Stimulated activated CD8-positive, alpha-beta memory T cell treated with anti-CD3 and anti-CD28 coated beads, Interleukin-2, amount 100 ng/mL, for 48 hours (primary cell): ENCODE measurements around the gene FREM2.

Experiments used
- DNase-seq, 2 donors: peaks; one replicate each; pipeline ENCODE4 v3.0.0-alpha.2; 2020; ENCODE audit warnings: low read depth in 2 of 2

Gene FREM2

DNA sequence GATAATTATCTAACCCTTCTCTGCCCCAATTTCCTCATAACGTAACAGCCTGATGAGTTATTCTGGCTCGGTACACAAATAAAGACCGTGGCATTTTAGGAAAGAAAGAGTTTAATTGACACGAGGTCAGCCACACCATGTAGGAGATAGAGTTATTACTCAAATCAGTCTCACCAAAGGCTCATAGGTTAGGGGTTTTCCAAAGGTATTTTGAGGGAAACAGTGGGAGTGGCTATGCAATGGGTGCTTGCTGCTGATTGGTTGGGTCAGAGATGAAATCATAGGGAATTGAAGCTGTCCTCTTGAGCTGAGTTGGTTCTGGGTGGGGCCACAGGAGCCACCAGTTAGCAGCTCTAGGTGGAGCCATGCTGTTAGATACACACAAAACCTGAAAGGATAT lies 137.5 kb downstream of the FREM2 start:
- DNase-seq: no peak

- DNase-seq: no peak
Measured at GRCh38 chr13:38826182-38826813, 139.4 kb downstream of the FREM2 start.

DNA sequence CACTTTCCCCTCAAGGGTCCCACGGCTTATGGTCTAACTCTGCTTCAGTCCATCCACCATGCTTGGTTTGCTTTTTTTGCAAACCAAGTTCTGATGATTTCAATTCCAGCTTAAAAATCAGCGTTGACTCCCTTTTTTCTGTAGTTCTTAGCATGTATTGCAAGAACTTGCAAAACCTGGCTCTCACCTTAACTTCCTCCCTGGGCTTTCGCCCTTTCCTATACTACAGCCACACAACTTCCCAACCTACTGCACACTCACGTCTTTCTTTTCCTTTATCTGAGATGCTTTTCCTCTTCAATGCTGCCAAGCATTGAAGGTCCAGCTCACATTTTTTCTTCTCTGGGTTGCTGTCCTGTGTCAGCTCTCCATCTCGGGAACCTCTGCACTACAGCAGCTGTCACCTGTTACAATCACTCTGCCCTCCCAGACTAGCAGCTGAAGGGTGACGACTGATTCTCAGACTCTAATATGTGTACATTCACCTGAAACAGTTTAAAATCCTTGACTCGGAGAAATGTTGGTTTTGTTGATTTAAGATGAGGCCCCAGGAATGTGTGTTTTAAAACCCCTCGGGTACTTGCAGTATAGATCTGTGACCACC lies 143.7 kb downstream of the FREM2 start:
- DNase-seq: no peak

GRCh38 chr13:38844581-38844980 lies 157.7 kb downstream of the FREM2 start:
- DNase-seq: no peak

- no peak for DNase-seq
Measured at GRCh38 chr13:38848360-38848759, 161.5 kb downstream of the FREM2 start.

DNA sequence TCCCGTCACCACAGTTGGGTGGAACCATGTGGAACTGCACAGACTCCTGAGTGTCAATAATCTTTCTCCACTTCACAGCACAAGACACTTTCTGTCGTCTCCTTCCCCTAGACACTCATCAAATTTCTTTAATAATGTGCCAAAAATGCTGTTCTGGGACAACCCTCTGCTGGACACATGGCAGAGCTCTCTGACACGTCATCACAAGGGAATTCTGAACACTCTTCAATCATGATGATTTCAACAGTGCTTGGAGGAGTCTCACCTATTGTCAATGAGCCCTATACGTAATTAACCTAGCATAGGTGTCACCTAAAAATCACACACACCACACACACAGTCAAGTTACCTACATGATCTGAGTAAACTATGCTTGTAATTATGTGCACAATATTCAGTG lies 162.4 kb downstream of the FREM2 start:
- no peak for DNase-seq

DNA sequence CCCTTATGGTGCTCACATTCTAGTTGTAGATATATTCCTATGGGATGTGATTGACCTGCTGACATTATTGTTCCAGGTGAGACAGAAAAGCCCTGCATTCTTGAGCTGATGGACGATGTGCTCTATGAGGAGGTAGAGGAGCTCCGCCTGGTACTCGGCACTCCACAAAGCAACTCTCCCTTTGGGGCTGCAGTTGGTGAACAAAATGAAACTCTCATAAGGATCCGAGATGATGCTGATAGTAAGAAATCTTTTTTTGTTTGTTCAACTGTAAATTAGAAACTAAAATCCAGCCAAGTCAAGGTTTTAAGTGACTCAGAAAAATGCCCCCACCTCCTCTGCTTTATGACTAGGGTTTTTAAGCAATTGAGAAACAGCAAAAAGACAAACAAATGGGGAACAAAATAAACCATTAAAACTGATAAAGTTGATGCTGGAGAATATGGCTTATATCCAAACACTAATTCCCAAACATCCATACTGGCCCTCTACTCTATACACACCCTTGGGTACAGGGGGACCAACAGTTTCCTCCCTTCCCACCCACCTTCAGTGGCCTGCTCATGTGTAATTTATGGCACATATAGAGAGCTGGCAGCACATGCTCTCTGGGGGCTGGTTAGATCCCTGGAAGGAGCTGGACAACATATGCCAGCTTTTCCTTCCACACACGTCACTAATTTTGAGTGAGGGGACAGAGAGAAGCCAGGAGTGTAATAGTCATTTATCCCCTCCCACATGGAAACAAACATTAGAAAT lies 164.2 kb downstream of the FREM2 start:
- DNase-seq: no peak

GRCh38 chr13:38854226-38854625 lies 167.3 kb downstream of the FREM2 start:
- DNase-seq: no peak

DNA sequence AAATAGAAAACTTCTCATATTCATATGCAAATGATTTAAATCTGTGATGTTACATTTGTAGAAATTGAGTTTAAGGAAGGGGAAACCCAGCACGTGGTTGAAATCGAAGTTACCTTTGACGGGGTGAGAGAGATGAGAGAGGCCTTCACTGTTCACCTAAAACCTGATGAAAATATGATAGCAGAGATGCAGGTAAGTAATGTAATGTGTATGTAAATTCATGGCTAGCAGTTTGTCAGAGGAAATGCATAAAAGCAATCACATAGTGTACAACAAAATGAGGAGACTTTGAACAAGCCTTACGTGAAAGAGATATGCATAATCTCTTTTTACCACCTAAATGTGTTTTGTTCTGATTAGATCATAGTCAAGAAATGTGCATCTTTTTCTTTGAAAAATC lies 169.2 kb downstream of the FREM2 start:
- DNase-seq: no peak

GRCh38 chr13:38862443-38862842 lies 175.6 kb downstream of the FREM2 start:
- no peak for DNase-seq

DNA sequence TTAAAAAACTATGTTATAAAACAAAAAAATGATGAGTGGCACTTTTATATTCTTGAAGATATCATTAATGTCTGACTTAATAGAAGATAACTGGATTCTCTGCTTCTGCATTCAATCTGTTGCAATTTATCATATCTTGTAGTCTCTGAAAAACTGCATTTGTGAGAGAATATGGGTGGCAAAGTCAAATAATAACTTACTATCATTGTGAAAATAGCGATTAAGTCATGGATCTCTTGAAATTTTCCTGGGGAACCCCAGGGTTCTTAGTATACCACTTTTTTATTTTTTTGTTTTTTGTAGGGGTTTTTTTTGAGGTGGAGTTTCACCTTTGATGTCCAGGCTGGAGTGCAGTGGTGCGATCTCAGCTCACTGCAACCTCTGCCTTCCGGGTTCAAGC lies 176.7 kb downstream of the FREM2 start:
- no peak for DNase-seq

GRCh38 chr13:38866649-38867048 lies 179.8 kb downstream of the FREM2 start:
- no peak for DNase-seq

DNA sequence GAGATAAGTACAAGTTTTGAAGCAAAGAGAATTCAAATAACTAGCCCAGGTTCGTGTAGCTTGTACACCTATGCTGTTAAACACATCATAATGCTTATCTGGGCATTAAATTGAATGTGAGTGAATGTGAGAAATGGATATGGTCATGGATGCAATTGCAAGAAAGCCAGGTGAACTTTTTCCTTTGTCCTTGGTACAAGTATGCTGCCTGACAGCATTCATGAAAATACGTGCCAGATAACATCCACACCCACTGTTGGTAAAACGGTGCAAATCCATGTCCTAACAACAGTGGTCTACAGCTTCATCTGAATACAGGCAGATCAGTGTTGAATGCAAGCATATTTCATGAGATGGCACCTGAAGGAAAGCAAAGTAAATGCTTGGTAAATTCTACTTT lies 181.5 kb downstream of the FREM2 start:
- DNase-seq: no peak

DNA sequence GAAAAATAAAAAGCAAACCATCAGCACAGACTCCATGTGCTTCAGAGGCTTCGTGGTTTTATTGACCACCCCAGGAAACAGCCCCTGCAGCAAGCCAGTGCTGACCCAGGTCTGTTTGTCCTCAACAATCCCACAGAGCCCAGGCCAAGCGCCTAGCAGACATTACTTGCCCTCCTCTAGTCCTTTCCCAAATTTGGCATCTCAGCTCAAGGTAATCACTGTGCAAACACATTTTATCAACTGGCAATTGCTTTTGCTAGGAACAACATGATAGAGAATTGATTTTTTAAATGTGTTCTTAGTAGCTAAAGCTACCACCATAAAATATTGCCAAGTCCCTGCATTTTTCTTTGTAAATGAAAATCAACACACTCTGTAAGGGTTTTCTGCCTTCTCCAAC lies 182.0 kb downstream of the FREM2 start:
- no peak for DNase-seq

DNA sequence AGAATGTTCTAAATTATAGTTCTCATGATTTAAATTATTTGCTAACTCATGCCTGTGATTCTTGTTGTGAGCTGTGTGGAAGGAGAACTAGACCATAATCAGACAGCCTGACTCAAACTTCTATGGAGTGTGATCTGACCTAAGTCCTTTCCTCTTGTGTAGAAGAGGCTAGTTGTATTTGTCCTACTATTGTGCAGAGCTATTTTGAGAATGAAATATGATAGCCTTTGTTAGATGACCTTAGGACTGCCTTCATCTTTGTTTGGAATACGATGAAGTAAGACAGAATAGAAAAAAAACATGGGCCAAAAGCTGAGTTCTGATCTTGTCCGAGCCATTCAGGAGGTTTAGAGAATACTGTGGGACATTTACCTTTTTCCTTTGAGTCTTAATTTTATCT lies 184.4 kb downstream of the FREM2 start:
- no peak for DNase-seq

DNA sequence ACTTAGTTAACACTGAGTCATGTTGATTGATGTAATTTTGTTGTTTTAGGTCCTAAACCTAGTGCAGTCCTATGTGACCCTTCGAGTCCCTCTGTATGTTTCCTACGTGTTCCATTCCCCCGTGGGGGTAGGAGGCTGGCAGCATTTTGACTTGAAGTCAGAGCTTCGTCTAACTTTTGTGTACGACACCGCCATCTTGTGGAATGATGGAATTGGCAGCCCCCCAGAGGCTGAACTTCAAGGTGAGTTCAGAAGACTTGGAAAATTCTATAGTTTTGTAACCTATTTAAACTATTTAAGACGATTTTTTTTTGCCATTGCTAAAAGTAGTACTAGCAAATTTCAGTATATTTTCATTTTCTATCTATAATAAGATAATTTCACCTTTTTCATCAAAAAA lies 185.8 kb downstream of the FREM2 start:
- peak; percentile 4 to 16 for DNase-seq

DNA sequence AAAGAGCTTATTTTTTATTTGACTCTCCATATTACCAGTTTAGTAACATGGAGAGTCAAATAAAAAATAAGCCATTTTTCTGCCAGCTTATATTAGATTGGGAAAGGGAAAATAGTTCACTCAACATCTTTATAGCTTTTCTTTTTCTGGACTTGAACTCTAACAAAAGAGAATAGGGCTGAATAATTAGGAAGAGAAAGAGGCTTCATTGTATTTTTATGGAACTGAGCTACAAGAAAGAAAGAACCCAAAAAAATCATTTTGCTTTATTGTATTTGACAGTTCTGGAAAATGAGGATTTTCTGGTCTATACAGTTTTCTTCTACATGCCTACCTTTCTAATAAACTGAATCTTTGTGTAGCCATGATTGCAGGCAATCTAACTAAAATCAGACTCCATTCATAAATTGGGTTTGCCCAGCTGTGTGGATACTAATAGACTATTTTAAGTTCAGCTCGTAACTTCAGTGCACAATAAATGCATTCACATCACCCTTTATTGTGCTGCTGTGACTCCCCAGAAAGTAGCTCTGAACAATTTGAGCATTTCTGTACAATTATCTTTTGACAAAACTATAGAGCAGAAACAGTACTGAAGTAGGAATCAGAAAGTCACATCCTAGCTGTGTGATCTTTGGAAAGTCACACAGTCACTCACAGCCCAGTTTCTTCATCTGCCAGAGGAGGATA lies 188.5 kb downstream of the FREM2 start:
- DNase-seq: no peak

DNA sequence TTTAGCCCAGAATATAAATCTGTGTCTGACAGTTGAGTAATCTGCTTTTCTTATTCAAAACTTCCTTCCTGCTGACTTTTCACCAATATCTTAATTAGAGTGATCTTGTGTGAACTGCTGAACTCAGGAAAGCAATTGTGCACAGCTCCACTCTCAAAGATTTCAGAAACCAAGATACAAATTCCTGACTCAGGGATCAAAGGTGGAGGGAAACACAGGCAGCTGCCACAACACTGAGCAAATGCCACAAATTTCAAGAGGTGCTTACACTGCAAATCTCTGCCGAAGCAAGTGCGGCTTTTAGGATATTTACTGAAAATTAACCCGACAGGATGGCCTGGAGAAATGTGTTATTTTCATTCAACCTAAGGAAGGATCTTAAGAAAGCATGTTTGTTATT lies 192.4 kb downstream of the FREM2 start:
- DNase-seq: no peak

DNA sequence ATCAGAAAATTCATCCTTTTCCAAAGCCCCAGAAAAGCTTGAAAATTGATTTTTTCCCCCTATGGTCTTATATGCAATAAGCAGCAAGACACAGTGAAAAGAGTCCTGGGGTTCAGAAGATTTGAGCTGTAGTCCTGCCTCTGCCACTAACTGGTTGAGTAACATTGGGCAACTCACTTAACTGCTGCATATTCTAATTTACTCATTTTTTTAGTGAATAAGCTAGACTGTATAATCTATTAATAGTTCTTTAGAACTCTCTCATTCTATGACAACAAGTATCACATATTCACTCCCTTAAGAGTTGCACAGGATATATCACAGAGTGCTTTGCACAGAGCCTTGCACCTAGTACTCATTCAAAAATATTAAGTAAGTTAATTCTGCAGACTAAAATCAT lies 192.9 kb downstream of the FREM2 start:
- DNase-seq: no peak

DNA sequence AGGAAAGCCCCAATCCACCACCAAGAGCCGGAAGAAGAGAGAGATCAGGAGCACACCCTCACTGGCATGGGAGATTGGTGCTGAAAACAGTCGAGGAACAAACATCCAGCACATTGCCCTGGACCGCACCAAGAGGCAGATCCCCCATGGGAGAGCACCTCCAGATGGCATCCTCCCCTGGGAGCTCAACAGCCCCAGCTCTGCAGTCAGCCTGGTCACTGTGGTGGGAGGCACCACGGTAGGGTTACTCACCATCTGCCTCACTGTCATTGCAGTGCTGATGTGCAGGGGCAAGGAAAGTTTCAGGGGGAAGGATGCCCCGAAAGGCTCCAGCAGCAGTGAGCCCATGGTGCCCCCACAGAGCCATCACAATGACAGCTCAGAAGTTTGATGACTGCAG lies 193.5 kb downstream of the FREM2 start:
- no peak for DNase-seq

DNA sequence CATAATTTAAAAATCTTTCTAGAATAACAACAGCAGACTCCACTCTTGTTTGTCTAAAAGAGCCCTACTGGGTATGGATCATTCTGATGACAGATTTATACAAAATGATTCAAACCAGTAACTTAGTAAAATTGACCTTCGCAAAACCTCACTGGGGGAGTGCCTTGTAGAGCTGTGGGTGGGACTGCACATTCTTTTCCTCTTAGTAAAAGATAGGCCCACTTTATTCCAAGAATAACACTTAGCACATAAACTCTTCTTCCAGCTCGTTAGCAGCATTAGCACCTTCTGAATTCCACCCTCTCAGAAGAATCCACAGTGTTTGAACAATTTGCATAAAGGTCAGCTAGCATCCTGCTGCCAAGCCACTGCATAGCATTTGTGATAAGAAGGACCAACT lies 196.9 kb downstream of the FREM2 start:
- no peak for DNase-seq

DNA sequence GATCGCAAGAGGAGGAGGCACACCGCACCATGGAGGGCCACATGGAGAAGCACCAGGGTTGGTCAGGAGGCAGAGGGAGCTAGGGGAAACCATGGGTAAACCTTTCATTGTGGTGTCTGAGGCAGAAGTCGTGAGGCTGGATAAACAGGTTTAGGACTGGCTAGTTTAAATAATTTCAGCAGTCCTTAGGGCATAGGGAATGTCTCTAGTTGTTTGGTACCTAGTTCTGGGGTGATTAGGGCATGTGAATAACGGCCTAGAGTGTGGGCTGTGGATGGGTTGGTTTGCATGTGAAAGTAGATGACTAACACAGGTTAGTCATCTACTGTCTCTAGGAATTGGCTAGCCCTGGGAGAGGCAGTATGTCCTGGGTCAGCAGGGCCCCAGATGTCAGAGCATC lies 201.4 kb downstream of the FREM2 start:
- no peak for DNase-seq

DNA sequence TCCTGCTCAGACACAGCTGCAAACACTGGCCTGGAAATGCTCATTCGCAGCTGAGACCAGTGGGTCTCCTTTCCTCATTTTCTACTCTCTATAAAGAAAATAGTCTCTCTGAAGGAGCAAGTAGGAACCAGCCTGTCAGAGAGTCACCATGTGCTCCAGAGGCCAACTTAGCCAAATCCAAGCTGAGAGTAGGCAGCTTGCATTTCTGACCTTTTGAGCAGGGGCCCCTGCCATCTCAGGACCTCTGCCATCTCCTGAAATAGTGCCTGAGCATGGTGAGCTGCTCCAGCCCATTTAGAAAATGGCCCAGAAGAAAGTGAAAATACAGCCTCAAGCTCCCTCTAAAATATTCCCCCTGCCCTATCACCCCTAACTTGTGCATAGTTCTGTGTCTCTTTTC lies 208.2 kb downstream of the FREM2 start:
- DNase-seq: no peak
